SK-N-SH treated with all-trans-retinoic acid at 6 μM for 48 hours (cell line): ENCODE results near the gene PSMG4.

Experiments used
- ARNTL ChIP-seq: fragments of 450-650 bp; formaldehyde crosslinking; IDR thresholded peaks from 2 replicates; pipeline ENCODE4 v1.5.0; 2020; ENCODE audit warnings: low read depth, mild to moderate bottlenecking, moderate library complexity, borderline replicate concordance
- CREB5 ChIP-seq: fragments of 250-450 bp; sonication (Bioruptor Pico); IDR thresholded peaks from 2 replicates; pipeline ENCODE4 v1.5.1; 2020; ENCODE audit warnings: low read depth, mild to moderate bottlenecking, moderate library complexity
- CSDC2 ChIP-seq: fragments of 250-450 bp; sonication (Bioruptor Pico); IDR thresholded peaks from 2 replicates; pipeline ENCODE4 v1.5.0; 2020; ENCODE audit warnings: mild to moderate bottlenecking, moderate library complexity
- PATZ1 ChIP-seq: fragments of 250-450 bp; sonication (Bioruptor Pico); IDR thresholded peaks from 2 replicates; pipeline ENCODE4 v1.8.0; 2020; ENCODE audit warnings: mild to moderate bottlenecking, moderate library complexity, borderline replicate concordance
- POU6F1 ChIP-seq: fragments of 250-450 bp; sonication (Bioruptor Pico); IDR thresholded peaks from 2 replicates; pipeline ENCODE4 v1.8.0; 2021; ENCODE audit warnings: low read depth, mild to moderate bottlenecking, moderate library complexity, borderline replicate concordance
- ZFP3 ChIP-seq: fragments of 250-450 bp; sonication (Bioruptor Pico); IDR thresholded peaks from 2 replicates; pipeline ENCODE4 v1.5.0; 2020; ENCODE audit warnings: mild to moderate bottlenecking, moderate library complexity

GRCh38 chr6:3312604-3313231, 54.0 kb downstream of the PSMG4 start:
- TF ChIP-seq ARNTL (CRISPR knock-in tag) (no peak), PATZ1 (no peak), CSDC2 (CRISPR knock-in tag) (no peak), POU6F1 (CRISPR knock-in tag) (no peak), ZFP3 (CRISPR knock-in tag) (no peak), CREB5 (CRISPR knock-in tag) (no peak)
